ENCODE data around the gene TNRC6B.

TNRC6B gene

DNA sequence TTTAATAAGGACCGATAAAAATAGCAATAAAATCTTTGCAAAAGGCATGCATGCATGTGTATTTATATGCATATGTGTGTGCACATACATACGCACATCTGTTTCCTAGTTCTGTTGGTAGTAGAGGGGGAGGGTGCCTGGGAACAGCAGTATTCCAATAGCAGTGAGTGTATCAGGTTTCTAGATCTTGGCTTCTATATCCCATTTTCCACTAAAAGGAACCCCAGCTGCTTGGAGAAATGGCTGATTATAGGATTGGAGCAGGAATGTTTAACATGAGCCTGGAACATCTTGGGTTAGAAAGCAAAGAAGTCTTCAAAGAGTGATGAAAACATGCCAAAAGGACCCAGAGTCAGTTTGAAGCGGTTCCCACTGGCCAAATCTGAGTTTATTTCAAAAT lies 21.0 kb downstream of the TNRC6B start:
- Histone ChIP-seq H3K9ac (ENCODE audit: low read length) (no peak overlapping the region), H2AFZ (ENCODE audit: low read depth, low read length) (no peak overlapping the region), H3K27ac (ENCODE audit: low read length) (no peak overlapping the region), H3K27me3 (ENCODE audit: low read depth, low read length) (no peaks in the 10 kb centered on the region), H3K4me3 (ENCODE audit: low read length) (no peak overlapping the region), H4K20me1 (ENCODE audit: insufficient read depth, low read length) (peaks cover 81% of the 10 kb centered on the region), H3K4me1 (ENCODE audit: low read length) (peaks cover 36% of the 10 kb centered on the region), H3K36me3 (replicated peaks; ENCODE audit: low read depth, low read length) (peaks cover 12% of the 10 kb centered on the region), H3K79me2 (ENCODE audit: low read length) (peaks cover 78% of the 10 kb centered on the region), H3K4me2 (ENCODE audit: low read length) (no peak overlapping the region), H3K9me3 (ENCODE audit: insufficient read depth, low read length) (no peaks in the 10 kb centered on the region)
- TF ChIP-seq, protein P1, sequence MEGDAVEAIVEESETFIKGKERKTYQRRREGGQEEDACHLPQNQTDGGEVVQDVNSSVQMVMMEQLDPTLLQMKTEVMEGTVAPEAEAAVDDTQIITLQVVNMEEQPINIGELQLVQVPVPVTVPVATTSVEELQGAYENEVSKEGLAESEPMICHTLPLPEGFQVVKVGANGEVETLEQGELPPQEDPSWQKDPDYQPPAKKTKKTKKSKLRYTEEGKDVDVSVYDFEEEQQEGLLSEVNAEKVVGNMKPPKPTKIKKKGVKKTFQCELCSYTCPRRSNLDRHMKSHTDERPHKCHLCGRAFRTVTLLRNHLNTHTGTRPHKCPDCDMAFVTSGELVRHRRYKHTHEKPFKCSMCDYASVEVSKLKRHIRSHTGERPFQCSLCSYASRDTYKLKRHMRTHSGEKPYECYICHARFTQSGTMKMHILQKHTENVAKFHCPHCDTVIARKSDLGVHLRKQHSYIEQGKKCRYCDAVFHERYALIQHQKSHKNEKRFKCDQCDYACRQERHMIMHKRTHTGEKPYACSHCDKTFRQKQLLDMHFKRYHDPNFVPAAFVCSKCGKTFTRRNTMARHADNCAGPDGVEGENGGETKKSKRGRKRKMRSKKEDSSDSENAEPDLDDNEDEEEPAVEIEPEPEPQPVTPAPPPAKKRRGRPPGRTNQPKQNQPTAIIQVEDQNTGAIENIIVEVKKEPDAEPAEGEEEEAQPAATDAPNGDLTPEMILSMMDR (IDR thresholded peaks at IDR 0.05; ENCODE audit: low read depth, low read length), result no peak
- TF ChIP-seq EZH2phosphoT487 (IDR thresholded peaks at IDR 0.05; ENCODE audit: low read depth), result no peak

DNA sequence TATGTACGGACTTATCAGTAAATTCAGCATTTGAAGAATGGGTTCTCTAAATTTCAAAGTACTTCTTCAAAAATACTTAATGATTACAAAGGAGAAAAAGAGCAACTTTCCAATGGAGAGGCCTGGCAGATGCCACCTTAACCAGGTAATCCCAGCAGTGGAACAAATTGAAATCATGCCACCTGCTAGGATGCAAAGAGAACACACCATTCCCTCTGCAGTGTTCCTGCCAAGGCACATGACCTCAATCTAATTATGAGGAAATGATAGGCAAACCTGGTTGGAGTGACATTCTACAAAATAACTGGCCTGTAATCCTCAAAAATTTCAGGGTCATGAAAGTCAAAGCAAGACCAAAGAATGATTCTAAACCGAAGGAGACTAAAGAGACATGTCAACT lies 21.5 kb downstream of the TNRC6B start:
- H3K27me3 ChIP-seq (ENCODE audit: low read depth, low read length), result no peaks in the 10 kb centered on the region
- peaks cover 40% of the 10 kb centered on the region for H3K4me1 ChIP-seq (ENCODE audit: low read length)
- no peak overlapping the region for H3K9ac ChIP-seq (ENCODE audit: low read length)
- TF ChIP-seq, protein P1 (IDR thresholded peaks at IDR 0.05; ENCODE audit: low read depth, low read length), result no peak
- no peak for TF ChIP-seq EZH2phosphoT487 (IDR thresholded peaks at IDR 0.05; ENCODE audit: low read depth)
- no peak overlapping the region for H3K27ac ChIP-seq (ENCODE audit: low read length)
- H3K4me2 ChIP-seq (ENCODE audit: low read length), result no peak overlapping the region
- peaks cover 81% of the 10 kb centered on the region for H4K20me1 ChIP-seq (ENCODE audit: insufficient read depth, low read length)
- H3K79me2 ChIP-seq (ENCODE audit: low read length), result peaks cover 78% of the 10 kb centered on the region
- H3K36me3 ChIP-seq (replicated peaks; ENCODE audit: low read depth, low read length), result peaks cover 12% of the 10 kb centered on the region
- no peaks in the 10 kb centered on the region for H3K9me3 ChIP-seq (ENCODE audit: insufficient read depth, low read length)
- H3K4me3 ChIP-seq (ENCODE audit: low read length), result no peak overlapping the region
- H2AFZ ChIP-seq (ENCODE audit: low read depth, low read length), result no peak overlapping the region

DNA sequence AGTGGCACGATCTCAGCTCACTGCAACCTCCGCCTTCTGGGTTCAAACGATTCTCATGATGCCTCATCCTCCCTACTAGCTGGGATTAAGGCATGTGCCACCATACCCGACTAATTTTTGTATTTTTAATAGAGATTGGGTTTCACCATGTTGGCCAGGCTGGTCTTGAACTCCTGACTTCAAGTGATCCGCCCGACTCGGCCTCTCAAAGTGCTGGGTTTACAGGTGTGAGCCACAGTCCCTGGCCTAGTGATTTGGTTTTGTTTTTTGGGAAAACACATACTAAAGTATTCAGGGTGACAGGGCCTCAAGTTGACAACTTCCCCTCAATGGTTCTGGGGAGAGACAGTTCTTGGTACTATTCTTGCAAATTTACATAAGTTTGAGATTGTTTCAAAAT lies 22.1 kb downstream of the TNRC6B start:
- Histone ChIP-seq H2AFZ (ENCODE audit: low read depth, low read length) (no peak overlapping the region), H3K4me1 (ENCODE audit: low read length) (peaks cover 40% of the 10 kb centered on the region)

DNA sequence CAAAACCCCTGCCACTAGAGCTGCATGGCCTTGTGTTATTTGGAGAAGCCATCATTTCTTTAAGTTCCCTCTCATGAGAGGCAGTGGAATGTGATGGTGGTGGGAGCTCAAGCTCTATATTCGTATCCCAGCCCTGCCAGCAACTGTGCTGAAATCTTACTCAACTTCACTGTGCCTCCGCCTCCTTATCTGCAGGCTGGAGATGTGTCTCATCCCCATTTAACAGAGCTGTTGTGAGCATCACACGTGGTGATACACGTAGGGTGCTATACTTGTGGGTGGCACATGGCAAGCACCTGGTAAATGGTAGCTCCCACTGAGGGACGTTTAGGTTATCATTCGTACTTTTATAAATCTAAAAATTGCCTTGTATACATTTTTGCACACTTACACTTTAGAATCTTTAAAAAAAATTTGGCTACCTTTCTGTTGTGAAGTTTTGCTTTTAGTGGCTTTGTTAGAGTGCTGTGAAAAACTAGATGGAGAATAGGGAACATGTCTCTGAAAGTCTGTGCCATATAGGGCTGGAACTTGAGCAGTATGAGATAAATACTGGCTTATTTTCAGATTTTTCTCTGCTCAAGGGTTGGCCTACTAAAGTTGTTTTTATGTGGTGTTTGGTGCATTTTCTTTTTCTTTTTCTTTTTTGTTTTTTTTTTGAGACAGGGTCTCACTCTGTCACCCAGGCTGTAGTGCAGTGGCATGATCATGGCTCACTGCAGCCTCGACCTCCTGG lies 23.2 kb downstream of the TNRC6B start:
- Histone ChIP-seq H3K36me3 (replicated peaks; ENCODE audit: low read depth, low read length) (peaks cover 12% of the 10 kb centered on the region), H3K4me2 (ENCODE audit: low read length) (no peak overlapping the region), H3K4me3 (ENCODE audit: low read length) (no peak overlapping the region), H4K20me1 (ENCODE audit: insufficient read depth, low read length) (peaks cover 82% of the 10 kb centered on the region), H2AFZ (ENCODE audit: low read depth, low read length) (no peak overlapping the region), H3K9me3 (ENCODE audit: insufficient read depth, low read length) (no peaks in the 10 kb centered on the region), H3K27ac (ENCODE audit: low read length) (no peak overlapping the region), H3K27me3 (ENCODE audit: low read depth, low read length) (no peaks in the 10 kb centered on the region), H3K9ac (ENCODE audit: low read length) (no peak overlapping the region), H3K4me1 (ENCODE audit: low read length) (peaks cover 40% of the 10 kb centered on the region), H3K79me2 (ENCODE audit: low read length) (peaks cover 77% of the 10 kb centered on the region)
- TF ChIP-seq, protein P1 (IDR thresholded peaks at IDR 0.05; ENCODE audit: low read depth, low read length), result no peak
- TF ChIP-seq EZH2phosphoT487 (IDR thresholded peaks at IDR 0.05; ENCODE audit: low read depth), result no peak

More for the DNA sequence above, 22.1 kb downstream of the TNRC6B start:
- Histone ChIP-seq H3K9ac (ENCODE audit: low read length) (no peak overlapping the region), H4K20me1 (ENCODE audit: insufficient read depth, low read length) (peaks cover 80% of the 10 kb centered on the region), H3K36me3 (replicated peaks; ENCODE audit: low read depth, low read length) (peaks cover 12% of the 10 kb centered on the region), H3K27me3 (ENCODE audit: low read depth, low read length) (no peaks in the 10 kb centered on the region), H3K27ac (ENCODE audit: low read length) (no peak overlapping the region), H3K79me2 (ENCODE audit: low read length) (peaks cover 78% of the 10 kb centered on the region), H3K4me3 (ENCODE audit: low read length) (no peak overlapping the region), H3K4me2 (ENCODE audit: low read length) (no peak overlapping the region), H3K9me3 (ENCODE audit: insufficient read depth, low read length) (no peaks in the 10 kb centered on the region)
- TF ChIP-seq EZH2phosphoT487 (IDR thresholded peaks at IDR 0.05; ENCODE audit: low read depth), result no peak
- TF ChIP-seq, protein P1 (IDR thresholded peaks at IDR 0.05; ENCODE audit: low read depth, low read length), result no peak
